IPS-NIHi7 (cell line): ENCODE results near the gene PDZK1.
"Not testable (repeated sequence)": the region's sequence is repeated elsewhere in the genome, so short reads cannot be mapped to it uniquely, and the experiment has no call there.

ENCODE experiments used
- DNase-seq: peaks from one replicate; pipeline ENCODE4 v3.0.0; 2012; ENCODE audit warnings: mixed read lengths; ENCODE audit errors: extremely low spot score

PDZK1 gene

GRCh38 chr1:145710291-145711027, 3.3 kb upstream of the PDZK1 start:
- DNase-seq: no peak

DNA sequence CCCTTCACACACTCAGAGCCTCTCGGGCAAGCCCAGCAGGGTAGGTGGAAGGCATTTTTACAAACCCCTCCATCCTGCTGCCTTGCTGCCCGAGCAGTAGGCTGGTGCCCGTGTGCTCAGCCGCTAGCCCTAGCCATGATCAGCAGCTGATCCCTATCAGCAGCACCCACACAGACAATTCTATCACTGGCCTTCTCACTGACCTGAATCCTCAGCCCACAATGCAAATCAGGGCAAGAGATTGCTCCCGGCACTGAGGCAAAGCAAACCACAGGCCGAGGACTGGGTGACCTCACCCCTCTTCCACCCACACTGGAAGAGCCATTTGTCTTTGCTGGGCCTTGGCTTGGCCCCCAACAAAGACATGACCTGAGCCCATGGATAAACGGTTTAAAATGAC, 895 bp upstream of the PDZK1 start:
- no peak for DNase-seq

GRCh38 chr1:145706086-145706664, 993 bp downstream of the PDZK1 start:
- DNase-seq: no peak

DNA sequence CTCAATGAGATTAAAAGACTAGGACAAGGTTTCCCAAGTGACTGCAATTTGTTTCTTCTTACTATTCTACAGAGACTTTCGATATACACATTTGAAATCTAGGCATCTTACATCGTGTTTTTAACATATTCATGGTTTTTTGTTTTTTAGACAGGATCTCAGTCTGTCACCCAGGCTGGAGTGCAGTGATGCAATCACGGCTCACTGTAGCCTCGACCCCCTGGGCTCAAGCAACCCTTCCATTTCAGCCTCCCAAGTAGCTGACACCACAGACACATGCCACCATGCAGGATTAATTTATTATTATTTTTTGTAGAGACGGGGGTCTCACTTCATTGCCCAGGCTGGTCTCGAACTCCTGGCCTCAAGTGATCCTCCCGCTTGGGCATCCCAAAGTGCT, 1.5 kb downstream of the PDZK1 start:
- no peak for DNase-seq

DNA sequence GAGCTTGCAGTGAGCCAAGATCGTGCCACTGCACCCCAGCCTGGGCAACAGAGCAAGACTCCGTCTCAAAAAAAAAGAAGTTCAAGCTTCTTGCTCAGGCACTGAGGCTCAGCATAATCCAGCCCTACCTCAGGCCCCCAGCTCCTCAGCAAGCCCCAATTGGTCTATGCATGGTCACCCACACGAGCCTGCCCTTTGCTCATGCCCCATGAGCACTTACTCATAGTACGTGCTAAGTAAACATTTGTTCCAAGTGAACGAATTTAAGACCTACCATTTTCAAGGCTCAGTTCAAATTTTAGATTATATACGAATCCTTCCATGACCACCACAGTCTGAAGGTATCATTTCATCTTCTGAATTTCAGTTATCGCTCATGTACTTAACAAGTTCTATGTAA, 4.3 kb downstream of the PDZK1 start:
- peak; percentile 3 for DNase-seq

- DNase-seq: no peak
These were observed 5.1 kb downstream of the PDZK1 start for GRCh38 chr1:145702052-145702451.

GRCh38 chr1:145701306-145701862, 5.8 kb downstream of the PDZK1 start:
- DNase-seq: no peak

GRCh38 chr1:145696630-145696960, 10.6 kb downstream of the PDZK1 start:
- no peak for DNase-seq

DNA sequence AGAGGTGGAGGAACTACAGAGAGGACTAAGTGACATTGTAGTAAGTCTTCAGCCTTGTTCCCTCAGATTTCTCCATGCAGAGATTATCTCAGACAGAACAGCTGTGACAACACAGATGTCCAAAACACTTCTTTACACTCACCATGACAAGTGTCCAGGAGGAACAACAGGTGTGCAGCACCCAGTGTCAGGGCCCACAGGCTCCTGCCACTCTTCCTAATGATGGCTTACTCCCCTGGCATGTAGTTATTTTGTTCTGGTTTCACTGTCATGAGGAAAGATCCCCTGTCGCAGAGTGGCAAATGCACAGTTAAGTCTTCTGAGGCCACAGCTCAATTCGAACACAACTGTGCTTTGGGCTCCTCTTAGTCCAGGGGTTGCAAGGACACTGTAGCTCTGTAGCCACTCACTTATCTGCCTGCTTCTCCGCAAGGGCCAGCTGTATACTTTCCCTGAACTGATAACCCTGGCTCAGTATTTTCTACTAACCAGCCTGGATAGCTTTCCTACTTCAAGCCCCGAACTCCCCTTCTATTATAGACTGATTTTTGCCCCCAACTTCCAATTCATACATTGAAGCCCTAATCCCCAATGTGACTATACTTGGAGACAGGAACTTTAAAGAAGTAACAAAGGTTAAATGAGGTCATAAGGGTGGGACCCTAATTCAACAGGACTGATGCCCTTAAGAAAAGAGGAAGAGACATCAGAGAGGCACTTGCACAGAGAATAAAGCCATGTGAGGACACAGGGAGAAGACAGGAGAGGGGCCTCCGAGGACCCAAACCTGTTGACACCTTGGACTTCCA, 11.1 kb downstream of the PDZK1 start:
- no peak for DNase-seq

- DNase-seq: no peak
These were observed 14.3 kb downstream of the PDZK1 start for GRCh38 chr1:145692785-145693443.

- DNase-seq: no peak
These were observed 16.3 kb downstream of the PDZK1 start for GRCh38 chr1:145690587-145691558.

GRCh38 chr1:145689922-145690321, 17.2 kb downstream of the PDZK1 start:
- DNase-seq: no peak

DNA sequence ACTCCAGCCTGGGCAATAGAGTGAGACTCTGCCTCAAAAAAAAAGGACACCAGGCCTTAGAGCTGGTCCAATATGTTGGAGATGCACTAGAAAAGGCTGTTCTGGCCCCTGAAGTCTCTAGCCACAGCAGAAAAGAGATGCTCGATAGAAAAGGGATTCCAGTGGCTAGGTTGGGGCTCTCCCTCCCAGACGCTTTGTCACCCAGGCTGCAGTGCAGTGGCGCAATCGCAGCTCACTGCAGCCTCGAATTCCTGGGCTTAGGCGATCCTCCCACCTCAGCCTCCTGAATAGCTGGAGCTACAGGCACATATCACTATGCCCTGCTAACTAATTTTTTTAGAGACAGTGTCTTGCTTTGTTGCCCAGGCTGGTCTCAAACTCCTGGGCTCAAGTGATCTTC, 18.2 kb downstream of the PDZK1 start:
- no peak for DNase-seq

DNA sequence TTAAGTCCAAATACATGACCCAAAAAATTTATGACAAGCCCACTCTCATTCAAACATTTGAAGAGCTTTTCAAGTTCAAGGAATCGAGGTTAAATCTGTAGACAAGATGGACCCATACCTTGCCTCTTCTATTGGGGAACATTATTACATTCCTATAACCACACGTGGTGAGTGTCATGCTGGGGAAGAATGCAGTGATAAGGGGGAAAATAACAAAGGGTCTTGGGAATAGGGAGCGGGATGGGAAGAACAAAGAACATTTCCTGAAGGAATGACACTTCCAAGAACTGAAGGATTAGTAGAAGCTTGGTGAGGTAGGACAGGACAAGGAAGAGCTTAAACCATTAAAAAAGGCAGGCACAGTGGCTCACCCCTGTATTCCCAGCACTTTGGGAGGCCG, 18.8 kb downstream of the PDZK1 start:
- DNase-seq: no peak

DNA sequence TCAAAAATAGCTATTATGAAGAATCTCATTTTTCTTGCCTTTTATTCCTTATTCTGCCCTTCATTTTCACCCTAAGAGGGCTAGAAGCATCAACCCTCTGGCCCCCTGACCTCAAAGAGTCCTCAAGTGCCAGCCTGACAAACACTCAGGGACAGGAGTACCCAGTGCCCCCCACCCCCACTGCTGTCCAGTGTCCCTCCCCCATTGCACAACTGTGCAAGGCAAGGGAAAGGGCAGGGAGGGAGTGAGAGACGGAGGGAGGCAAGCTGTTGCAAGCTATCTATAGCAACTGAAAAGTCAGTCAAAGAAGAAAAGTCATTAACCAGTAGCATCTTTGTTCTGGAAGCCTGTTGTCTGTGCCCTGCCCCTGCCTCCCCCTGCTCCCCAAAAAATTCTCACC, 21.1 kb downstream of the PDZK1 start:
- DNase-seq: not testable (repeated sequence)

DNA sequence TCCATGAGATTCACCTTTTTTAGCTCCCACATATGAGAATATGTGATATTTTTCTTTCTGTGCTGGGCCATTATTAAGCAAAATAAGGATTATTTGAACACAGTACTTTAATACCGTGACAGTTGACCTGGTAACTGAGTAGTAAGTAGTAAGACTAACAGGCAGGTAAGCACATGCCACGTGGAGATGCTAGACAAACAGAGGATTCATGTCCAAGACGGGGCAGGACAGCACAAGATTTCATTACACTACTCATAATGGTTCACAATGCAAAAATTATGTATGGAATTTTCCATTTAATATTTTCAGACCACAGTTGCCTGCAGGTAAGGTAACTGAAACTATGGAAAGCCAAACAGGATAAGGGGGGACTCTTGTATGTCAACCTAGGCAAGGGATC, 22.3 kb downstream of the PDZK1 start:
- not testable (repeated sequence) for DNase-seq

- DNase-seq: not testable (repeated sequence)
These were observed 34.0 kb downstream of the PDZK1 start for GRCh38 chr1:145673217-145673616.

DNA sequence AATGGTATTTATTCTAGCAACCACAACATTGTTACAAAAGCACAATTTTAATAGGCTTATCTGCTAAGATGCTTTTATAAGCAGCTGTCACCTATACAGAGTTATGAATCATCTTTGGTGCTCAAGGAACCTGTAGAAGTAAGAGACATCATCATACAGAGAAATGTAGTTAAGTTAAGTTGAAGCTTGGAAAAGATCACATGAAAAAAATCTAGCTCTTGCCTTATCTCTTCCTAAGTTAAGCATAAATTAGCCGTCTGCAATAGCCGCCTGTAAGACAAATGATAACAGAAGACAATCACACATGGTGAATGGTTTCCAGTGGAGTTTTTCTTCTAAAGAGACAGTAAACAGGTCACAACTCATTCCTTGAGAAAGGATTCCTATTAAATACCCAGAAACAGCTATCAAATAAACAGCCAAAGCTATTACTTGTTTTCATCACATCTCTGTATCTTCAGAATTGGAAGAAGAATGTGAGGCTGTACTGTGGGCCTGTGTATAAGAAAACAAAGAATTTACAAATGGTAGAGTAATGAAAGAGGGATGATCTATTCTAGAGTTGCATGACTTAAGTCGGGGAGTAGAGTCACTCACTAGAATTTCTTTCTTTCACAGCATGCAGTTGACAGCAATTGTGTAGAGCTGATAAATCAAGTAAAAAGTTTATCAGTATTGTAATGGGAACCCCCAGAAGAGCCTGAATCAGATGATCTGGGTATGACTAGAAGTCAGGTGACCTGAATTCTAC, 36.0 kb downstream of the PDZK1 start:
- DNase-seq: not testable (repeated sequence)

DNA sequence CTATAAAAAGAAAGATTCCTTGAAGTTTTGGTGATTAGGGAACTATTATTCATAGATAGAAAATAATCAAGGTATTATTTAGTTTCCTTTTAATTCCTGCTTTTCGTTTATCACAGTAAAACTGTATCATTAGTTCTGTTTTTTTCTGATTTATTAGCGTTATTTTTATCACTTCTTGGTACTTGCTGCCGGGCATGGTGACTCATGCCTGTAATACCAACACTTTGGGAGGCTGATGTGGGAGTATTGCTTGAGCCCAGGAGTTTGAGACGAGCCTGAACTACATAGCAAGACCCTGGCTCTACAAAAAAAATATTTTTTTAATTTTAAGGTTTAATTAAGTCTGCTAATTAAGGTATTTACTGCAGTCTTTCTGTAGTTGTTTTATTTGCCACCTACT, 42.2 kb downstream of the PDZK1 start:
- DNase-seq: not testable (repeated sequence)

- not testable (repeated sequence) for DNase-seq
These were observed 44.7 kb downstream of the PDZK1 start for GRCh38 chr1:145662502-145662901.
